Measurements from ENCODE around the gene ROBO2. TPM values are rescaled to one million over a fixed set of nuclear protein-coding genes. Genes with fewer than 3 reads are reported as not detected.

The ROBO2 gene
- total RNA-seq, 1 experiment from 2014 or later, result not detected

- POLR2A ChIA-PET, result no interaction called here
- Histone ChIP-seq H3K36me3 (ENCODE audit: control insufficient read depth in 1 of 2, insufficient read depth in 2 of 2, low read length in 2 of 2) (no peaks in the 10 kb centered on the region), H3K9me2 (ENCODE audit: insufficient read depth) (no peaks in the 10 kb centered on the region), H3K27me3 (ENCODE audit: insufficient read depth, low read length) (no peaks in the 10 kb centered on the region), H3K4me1 (ENCODE audit: control insufficient read depth in 1 of 2, insufficient read depth in 2 of 2, low read length in 2 of 2) (no peaks in the 10 kb centered on the region), H4K20me1 (ENCODE audit: insufficient read depth) (no peaks in the 10 kb centered on the region), H3K27ac (ENCODE audit: low read depth, low read length) (no peak overlapping the region), H3K79me2 (ENCODE audit: insufficient read depth, low read length) (no peaks in the 10 kb centered on the region), H3K4me3 (replicated peaks in 1 of 2; ENCODE audit: low read depth in 1 of 2, low read length in 2 of 2) (no peak overlapping the region), H3K4me2 (ENCODE audit: low read length) (no peak overlapping the region), H3K9ac (ENCODE audit: low read length) (no peak overlapping the region), H3K9me3 (ENCODE audit: control insufficient read depth in 1 of 2, insufficient read depth in 1 of 2, low read depth in 1 of 2, low read length in 2 of 2) (peaks cover 0 to 12% of the 10 kb centered on the region in 2 experiments; a peak in 2 of 4 replicates), H2AFZ (ENCODE audit: low read depth, low read length, poor library complexity, severe bottlenecking) (no peak overlapping the region)
- TF ChIP-seq ZBTB33 (IDR thresholded peaks at IDR 0.05; ENCODE audit: extremely low read depth, insufficient replicate concordance, low read length) (no peak), YY1 (IDR thresholded peaks at IDR 0.05; ENCODE audit: extremely low read depth, insufficient replicate concordance, low read depth, low read length) (no peak), SRF (IDR thresholded peaks at IDR 0.05; ENCODE audit: low read depth) (no peak), SP1 (IDR thresholded peaks at IDR 0.05; ENCODE audit: low read depth) (no peak), ATF3 (IDR thresholded peaks at IDR 0.05) (no peak), EZH2phosphoT487 (IDR thresholded peaks at IDR 0.05; ENCODE audit: borderline replicate concordance) (no peak), ZNF274 (IDR thresholded peaks at IDR 0.05; ENCODE audit: low read depth, low read length) (no peak)
- ATAC-seq (no peak), DNase-seq (ENCODE audit: low read depth, low spot score) (no peak)
- intact Hi-C loops (cut with micrococcal nuclease), result no loop called here
- BruUV-seq (replicated peaks), result no TSS peak
- CTCF ChIA-PET, result no interaction called here
- RAD21 ChIA-PET (ENCODE audit: low non-redundant PET in 1 of 2, low total read pairs in 2 of 2, uncharacterized antibody in 2 of 2, unreplicated experiment in 2 of 2), result no interaction called here
These were observed 207.9 kb downstream of the ROBO2 start for GRCh38 chr3:77247817-77248216.

GRCh38 chr3:77248420-77248819 is 208.5 kb downstream of the ROBO2 start:
- no peaks in the 10 kb centered on the region for H3K9me2 ChIP-seq (ENCODE audit: insufficient read depth)
- ATAC-seq (no peak), DNase-seq (ENCODE audit: low read depth, low spot score) (no peak)
- no peak overlapping the region for H3K4me2 ChIP-seq (ENCODE audit: low read length)
- RAD21 ChIA-PET (ENCODE audit: low non-redundant PET in 1 of 2, low total read pairs in 2 of 2, uncharacterized antibody in 2 of 2, unreplicated experiment in 2 of 2), result no interaction called here
- peaks cover 0 to 10% of the 10 kb centered on the region in 2 experiments; a peak in 2 of 4 replicates for H3K9me3 ChIP-seq (ENCODE audit: control insufficient read depth in 1 of 2, insufficient read depth in 1 of 2, low read depth in 1 of 2, low read length in 2 of 2)
- TF ChIP-seq SRF (IDR thresholded peaks at IDR 0.05; ENCODE audit: low read depth) (no peak), EZH2 (IDR thresholded peaks at IDR 0.05) (no peak), SIN3A (IDR thresholded peaks at IDR 0.05; ENCODE audit: low read depth) (no peak), ZFX (IDR thresholded peaks at IDR 0.05) (no peak), MAX (IDR thresholded peaks at IDR 0.05) (no peak), POLR2AphosphoS5 (IDR thresholded peaks at IDR 0.05; ENCODE audit: low read depth, low read length) (no peak)
- no peaks in the 10 kb centered on the region for H3K79me2 ChIP-seq (ENCODE audit: insufficient read depth, low read length)
- H3K4me3 ChIP-seq (replicated peaks in 1 of 2; ENCODE audit: low read depth in 1 of 2, low read length in 2 of 2), result no peak overlapping the region
- H3K9ac ChIP-seq (ENCODE audit: low read length), result no peak overlapping the region
- CTCF ChIA-PET, result no interaction called here
- no peaks in the 10 kb centered on the region for H4K20me1 ChIP-seq (ENCODE audit: insufficient read depth)
- H2AFZ ChIP-seq (ENCODE audit: low read depth, low read length, poor library complexity, severe bottlenecking), result no peak overlapping the region
- H3K27ac ChIP-seq (ENCODE audit: low read depth, low read length), result no peak overlapping the region
- no peaks in the 10 kb centered on the region for H3K27me3 ChIP-seq (ENCODE audit: insufficient read depth, low read length)
- H3K36me3 ChIP-seq (ENCODE audit: control insufficient read depth in 1 of 2, insufficient read depth in 2 of 2, low read length in 2 of 2), result no peaks in the 10 kb centered on the region
- intact Hi-C loops (cut with micrococcal nuclease), result no loop called here
- H3K4me1 ChIP-seq (ENCODE audit: control insufficient read depth in 1 of 2, insufficient read depth in 2 of 2, low read length in 2 of 2), result no peaks in the 10 kb centered on the region
- POLR2A ChIA-PET, result no interaction called here
- no TSS peak for BruUV-seq (replicated peaks)

Data from HCT116 (cell line).